Stimulated activated CD4-positive, alpha-beta T cell treated with anti-CD3 and anti-CD28 coated beads, Interleukin-2, amount 100 ng/mL, for 4 hours (primary cell): ENCODE results near the gene FAM169A.
"Not testable (repeated sequence)": the region's sequence is repeated elsewhere in the genome, so short reads cannot be mapped to it uniquely, and the experiment has no call there.

Experiments
- DNase-seq: peaks from one replicate; pipeline ENCODE4 v3.0.0-alpha.2; 2020; ENCODE audit warnings: low read depth

The FAM169A gene

DNA sequence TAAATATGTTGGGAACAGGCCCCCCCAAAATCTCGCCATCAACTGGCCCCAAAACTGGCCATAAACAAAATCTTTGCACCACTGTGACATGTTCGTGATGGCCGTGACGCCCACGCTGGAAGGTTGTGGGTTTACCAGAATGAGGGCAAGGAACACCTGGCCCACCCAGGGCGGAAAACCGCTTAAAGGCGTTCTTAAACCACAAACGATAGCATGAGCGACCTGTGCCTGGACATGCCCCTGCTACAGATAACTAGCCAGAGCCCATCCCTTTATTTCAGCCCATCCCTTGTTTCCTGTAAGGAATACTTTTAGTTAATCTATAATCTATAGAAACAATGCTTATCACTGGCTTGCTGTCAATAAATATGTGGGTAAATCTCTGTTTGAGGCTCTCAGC, 3.2 kb upstream of the FAM169A start:
- DNase-seq = not testable (repeated sequence)

DNA sequence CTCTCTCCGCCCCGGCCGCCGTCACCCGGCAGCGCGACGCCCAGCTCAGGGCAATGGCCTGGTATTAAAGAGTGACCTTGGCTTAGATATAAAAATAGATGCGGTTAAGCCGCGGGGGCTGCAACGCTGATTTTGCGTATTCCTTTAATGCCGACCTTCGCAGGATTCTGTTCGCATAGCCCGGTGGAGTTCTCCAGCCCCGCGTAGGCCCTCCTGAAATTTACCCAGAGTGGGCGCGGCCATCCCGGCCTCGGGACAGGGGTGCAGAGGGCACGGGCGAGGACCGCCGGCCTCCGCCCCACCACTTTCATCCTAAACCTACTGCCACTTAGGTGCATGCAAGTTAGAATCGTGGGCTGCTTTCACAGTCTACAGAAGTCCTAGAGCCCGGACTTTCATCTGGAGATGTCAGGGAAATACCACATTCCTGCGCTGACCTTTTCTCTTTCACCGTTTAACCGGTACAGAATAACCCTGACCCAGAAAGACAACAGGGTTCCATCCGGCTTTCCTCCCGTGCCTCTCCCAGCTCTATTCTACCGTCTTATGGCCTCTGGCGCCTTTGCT, 492 bp upstream of the FAM169A start:
- DNase-seq = no peak

DNA sequence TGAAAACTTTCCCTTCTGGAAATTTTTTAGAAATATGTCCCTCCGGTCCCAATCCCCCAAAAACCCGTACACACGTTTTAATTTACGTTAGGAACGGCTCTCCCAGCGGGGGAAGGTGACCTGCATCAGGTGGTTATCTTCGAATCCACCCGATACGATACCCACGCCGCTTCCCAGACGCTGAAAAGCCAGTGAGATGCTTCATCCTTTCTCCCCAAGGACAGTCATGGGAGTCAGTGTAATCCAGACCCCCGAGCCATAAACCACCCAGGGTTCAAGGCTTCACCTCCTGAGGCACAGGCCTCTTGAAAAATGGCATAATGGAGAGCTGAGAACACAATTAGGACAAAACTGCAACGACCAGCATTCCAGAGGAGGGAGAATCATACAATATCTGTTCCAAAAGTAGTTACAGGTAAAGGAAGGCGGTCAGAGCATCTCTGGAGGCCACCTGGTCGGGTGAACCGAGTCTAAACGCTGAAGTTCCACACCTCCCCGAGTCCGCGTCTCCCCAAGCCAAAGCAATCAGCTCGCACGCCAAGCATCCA, 857 bp downstream of the FAM169A start:
- DNase-seq = no peak

GRCh38 chr5:74864823-74865222, 1.4 kb downstream of the FAM169A start:
- no peak for DNase-seq

- no peak for DNase-seq
Measured at GRCh38 chr5:74863726-74864125, 2.5 kb downstream of the FAM169A start.

DNA sequence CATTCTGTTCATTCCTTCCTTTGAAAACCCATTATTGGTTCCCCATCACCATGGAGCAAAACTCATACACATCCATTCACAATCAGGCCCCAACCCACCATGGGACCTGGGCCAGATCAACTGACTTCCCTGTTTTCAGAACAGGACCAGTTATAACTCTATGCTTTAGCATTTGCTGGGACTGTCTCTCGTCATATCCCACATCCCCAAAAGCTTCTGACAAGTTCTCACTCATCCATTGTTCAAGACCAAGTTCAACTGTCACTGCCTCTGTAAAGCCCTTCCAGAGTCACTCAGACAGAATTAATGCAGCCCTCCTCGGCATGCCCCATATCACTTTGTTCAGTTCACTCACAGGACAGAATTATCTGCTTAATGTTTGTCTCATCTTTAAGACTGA, 4.0 kb downstream of the FAM169A start:
- no peak for DNase-seq

DNA sequence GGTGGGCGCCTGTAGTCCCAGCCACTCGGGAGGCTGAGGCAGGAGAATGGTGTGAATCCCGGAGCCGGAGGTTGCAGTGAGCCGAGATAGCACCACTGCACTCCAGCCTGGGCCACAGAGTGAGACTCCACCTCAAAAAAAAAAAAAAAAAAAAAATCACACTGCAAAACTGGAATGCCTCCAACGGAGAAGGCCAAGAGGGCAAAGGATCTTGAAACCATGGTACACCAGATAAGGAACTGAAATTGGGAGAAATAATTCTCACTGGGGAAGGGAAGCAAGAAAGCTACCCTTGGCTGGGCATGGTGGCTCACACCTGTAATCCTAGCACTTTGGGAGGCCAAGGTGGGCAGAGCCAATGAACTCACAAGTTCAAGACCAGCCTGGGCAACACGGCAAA, 9.2 kb downstream of the FAM169A start:
- DNase-seq = not testable (repeated sequence)

GRCh38 chr5:74853256-74853655, 12.9 kb downstream of the FAM169A start:
- DNase-seq = no peak

- DNase-seq = no peak
Measured at GRCh38 chr5:74851684-74852353, 14.4 kb downstream of the FAM169A start.

DNA sequence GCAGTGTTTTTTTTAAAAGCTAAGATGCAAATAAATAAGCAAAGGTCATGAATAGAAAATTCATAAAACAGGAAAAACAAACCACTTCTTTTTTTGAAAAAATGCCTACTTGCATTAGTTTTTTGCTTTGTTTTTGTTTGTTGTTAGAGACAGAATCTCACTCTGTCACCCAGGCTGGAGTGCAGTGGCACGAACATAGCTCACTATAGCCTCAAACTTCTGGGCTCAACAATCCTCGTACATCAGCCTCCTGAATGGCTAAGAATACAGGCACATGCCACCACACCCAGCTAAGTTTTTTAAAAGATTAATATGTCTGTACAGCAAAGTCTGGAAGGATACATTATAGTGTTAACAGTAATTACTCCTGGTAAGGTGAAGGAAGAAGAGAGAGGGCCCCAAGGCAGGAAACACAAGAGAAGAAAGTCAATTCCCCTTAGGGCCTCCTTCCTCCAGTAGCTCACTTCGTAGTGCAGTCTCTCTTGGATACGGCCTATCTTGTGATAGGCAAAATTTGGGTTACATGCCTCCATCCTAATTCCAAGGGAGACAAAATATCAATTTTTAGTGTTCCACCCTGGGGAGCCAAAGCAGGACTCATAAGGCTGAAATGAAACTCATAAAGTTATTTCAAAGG, 15.3 kb downstream of the FAM169A start:
- DNase-seq = no peak

- no peak for DNase-seq
Measured at GRCh38 chr5:74850030-74850429, 16.2 kb downstream of the FAM169A start.

DNA sequence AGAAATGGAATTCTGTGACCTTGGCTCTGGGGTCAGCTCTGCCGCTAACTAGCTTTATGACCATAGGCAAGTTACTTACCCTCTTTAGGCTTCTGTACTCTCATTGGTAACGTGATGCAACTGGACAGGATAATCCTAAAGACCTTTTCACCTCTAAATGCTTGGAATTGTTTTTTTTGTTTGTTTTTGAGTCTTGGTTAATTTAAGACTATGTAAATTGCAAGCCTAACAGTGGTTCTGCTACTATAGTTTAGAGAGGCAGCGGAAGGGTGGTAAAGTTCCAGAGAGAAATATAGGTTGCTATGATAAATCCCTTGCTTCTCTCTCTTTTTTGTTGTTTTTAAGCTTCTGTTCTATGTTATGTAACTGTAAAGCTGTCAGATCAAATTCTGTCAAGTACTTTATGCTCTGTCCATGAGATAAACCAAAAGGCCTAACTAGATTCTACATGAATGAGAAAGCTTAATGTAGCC, 17.6 kb downstream of the FAM169A start:
- no peak for DNase-seq

- no peak for DNase-seq
Measured at GRCh38 chr5:74839229-74839628, 27.0 kb downstream of the FAM169A start.

GRCh38 chr5:74838262-74838661, 27.9 kb downstream of the FAM169A start:
- DNase-seq = no peak

- DNase-seq = no peak
Measured at GRCh38 chr5:74837115-74837514, 29.1 kb downstream of the FAM169A start.

DNA sequence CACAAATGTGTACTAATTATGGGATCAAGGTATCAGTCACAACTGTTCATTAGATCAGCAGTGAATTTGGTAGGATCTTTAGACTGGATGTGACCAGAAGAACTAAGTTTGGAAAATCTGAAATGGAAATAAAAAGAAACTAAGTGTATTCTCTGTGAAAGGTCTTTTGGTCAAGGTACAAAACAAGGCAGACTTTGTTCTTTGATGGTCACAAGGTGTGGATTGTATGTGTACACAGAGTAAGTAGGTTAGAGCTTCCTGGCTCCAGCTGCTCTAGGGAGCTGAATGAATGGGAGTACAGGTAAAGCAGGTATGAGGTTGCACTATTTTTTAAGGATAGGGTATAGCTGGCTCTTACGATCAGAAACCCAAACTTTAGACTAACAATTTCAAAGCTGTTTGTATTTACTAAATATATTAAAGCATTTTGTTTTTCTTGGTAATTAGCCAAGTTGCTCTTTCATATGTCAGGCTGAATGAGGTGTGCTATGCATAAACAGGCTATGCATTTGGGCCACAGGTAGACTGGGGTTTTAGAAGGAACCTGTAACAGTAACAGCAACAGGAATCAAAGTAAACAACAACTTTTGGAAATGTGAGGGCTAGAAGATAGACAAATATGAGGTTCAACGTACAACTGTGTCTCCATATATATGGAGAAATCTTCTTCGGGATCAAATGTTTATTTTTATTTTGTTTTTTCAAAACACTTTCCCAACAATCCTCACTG, 32.5 kb downstream of the FAM169A start:
- DNase-seq = no peak

- DNase-seq = no peak
Measured at GRCh38 chr5:74829413-74829812, 36.8 kb downstream of the FAM169A start.

DNA sequence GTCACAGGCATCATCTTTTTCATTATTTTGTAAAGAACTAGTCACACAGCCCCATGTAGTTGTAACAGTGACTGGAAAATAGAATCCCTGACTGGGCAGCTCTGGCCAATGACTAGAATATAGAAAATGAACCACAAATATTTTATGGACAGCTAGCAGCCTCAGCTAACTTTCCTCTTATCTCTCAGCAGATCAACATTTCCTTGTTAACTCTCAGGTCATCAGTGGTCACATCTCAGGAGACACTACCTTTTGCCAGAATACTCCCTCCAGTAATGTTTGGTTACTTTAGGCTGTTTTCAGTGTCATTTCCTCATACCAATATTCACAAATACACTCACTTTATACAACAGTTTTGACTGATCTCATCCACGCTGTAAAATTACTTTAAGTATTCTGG, 43.9 kb downstream of the FAM169A start:
- DNase-seq = no peak

GRCh38 chr5:74816875-74817274, 49.3 kb downstream of the FAM169A start:
- no peak for DNase-seq

GRCh38 chr5:74810915-74811314, 55.3 kb downstream of the FAM169A start:
- DNase-seq = no peak

DNA sequence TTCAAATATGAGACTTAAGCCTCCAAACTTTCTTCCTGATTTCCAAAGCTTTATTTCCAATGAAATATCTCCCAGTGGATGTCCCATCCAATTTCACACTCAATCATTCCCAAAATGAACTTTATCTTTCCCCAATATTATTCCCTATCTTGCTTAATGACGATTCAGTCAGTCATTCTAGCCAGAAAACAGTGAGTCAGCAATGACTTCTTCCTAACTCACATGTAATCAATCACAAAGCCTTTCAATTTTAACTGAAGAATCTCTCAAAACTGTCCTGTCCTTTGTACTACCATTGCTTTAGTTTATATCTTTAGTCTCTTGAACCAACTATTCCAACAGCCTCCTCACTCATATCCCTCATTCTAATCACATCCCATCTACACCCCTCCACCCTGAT, 64.2 kb downstream of the FAM169A start:
- no peak for DNase-seq

- DNase-seq = no peak
Measured at GRCh38 chr5:74801197-74801596, 65.0 kb downstream of the FAM169A start.
